ENCODE results near the gene HOXC4.

Gene HOXC4

GRCh38 chr12:54028314-54029201, 25.1 kb upstream of the HOXC4 start, which contains the start of gene HOXC6:
Gene HOXC6 (plus strand): TSS chr12:54028440. CDS start chr12:54028522, 82 bp downstream.
- TF ChIP-seq CTCF (IDR thresholded peaks at IDR 0.05; ENCODE audit: extremely low read depth, missing control alignments): no peak
- DNase-seq (ENCODE audit: low spot score): no peak

GRCh38 chr12:54029529-54030441, 23.9 kb upstream of the HOXC4 start:
- TF ChIP-seq CTCF (IDR thresholded peaks at IDR 0.05; ENCODE audit: extremely low read depth, missing control alignments): no peak
- DNase-seq (ENCODE audit: low spot score): no peak

- DNase-seq (ENCODE audit: low spot score): no peak
- TF ChIP-seq CTCF (IDR thresholded peaks at IDR 0.05; ENCODE audit: extremely low read depth, missing control alignments): no peak
Measured at GRCh38 chr12:54030442-54030801, 23.2 kb upstream of the HOXC4 start.

DNA sequence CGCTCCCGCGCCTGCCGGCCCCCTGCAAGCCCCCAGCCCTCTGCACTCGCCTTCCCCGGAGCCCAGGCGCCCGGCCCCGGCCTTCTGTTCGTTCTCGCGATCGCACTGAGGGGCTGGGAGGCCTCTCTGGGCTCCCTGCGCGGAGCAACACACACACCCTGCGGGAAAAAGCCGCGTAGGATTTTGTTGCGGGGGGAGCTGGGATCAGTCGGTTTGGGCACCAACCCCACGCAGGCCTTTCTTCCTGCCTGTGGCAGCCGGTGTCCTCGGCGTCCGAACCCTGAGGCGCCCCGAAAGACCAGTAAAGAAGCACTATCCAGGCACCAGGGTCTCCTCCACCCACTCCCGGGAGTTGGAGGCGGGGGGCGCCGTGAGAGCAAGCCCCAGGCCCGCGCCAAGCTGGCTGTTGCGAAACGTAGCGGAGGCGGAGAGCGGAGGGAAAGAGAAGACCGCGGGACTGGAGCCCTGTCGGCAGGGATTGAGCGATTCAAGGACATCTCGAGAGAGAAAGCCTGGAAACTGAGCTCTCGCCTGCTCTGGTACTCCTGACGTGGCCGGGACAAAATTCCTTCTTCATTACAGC, 22.7 kb upstream of the HOXC4 start:
- no peak for DNase-seq (ENCODE audit: low spot score)
- TF ChIP-seq CTCF (IDR thresholded peaks at IDR 0.05; ENCODE audit: extremely low read depth, missing control alignments): no peak

DNA sequence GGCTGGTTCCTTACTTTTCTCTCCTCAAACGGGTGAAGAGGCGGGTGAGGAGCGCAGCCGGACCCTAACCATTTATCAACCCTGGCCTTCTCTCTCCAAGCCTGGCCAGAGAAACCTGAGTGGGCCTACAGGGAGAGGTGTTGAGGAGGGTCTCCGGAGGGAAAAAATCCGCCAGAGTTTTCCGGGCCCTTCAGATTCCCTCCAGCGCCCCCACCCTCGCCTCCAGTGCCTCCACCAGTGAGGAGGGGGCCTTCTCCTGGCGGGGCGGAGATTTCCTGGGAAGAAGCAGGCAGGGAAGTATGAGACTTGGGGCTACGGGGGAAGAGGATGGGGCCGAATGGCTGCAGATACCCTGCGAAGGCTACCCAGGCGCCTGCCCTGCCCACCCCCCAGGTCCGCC, 22.2 kb upstream of the HOXC4 start:
- no peak for TF ChIP-seq CTCF (IDR thresholded peaks at IDR 0.05; ENCODE audit: extremely low read depth, missing control alignments)
- DNase-seq (ENCODE audit: low spot score): no peak

GRCh38 chr12:54032086-54032619, 21.5 kb upstream of the HOXC4 start:
- no peak for TF ChIP-seq CTCF (IDR thresholded peaks at IDR 0.05; ENCODE audit: extremely low read depth, missing control alignments)
- DNase-seq (ENCODE audit: low spot score): no peak

Data from GM20000 (cell line).